Glutamatergic neuron (in vitro differentiated cells): ENCODE results near the gene NUP58. TPM values are rescaled to one million over a fixed set of nuclear protein-coding genes. Genes with fewer than 3 reads are reported as not detected.

Experiments used
- DNase-seq: peaks from one replicate; pipeline ENCODE4 v3.0.0; 2022
- H3K27ac Mint-ChIP-seq: one replicate; pipeline ENCODE4 v1.8.0; 2020; ENCODE audit warnings: mild to moderate bottlenecking, mixed read lengths, inconsistent platforms; ENCODE audit not compliant: unreplicated experiment
- H3K27me3 Mint-ChIP-seq: one replicate; pipeline ENCODE4 v1.8.0; 2020; ENCODE audit warnings: mild to moderate bottlenecking, moderate library complexity, mixed read lengths, inconsistent platforms; ENCODE audit not compliant: unreplicated experiment
- H3K36me3 Mint-ChIP-seq: one replicate; pipeline ENCODE4 v1.8.0; 2020; ENCODE audit warnings: mild to moderate bottlenecking, mixed read lengths, inconsistent platforms; ENCODE audit not compliant: unreplicated experiment
- H3K4me1 Mint-ChIP-seq: one replicate; pipeline ENCODE4 v1.8.0; 2020; ENCODE audit warnings: mild to moderate bottlenecking, low read depth, mixed read lengths, inconsistent platforms; ENCODE audit not compliant: unreplicated experiment
- H3K4me3 Mint-ChIP-seq: one replicate; pipeline ENCODE4 v1.8.0; 2020; ENCODE audit warnings: mild to moderate bottlenecking, mixed read lengths, inconsistent platforms; ENCODE audit not compliant: unreplicated experiment
- H3K9me3 Mint-ChIP-seq: one replicate; pipeline ENCODE4 v1.8.0; 2020; ENCODE audit warnings: mild to moderate bottlenecking, moderate library complexity, mixed read lengths, inconsistent platforms; ENCODE audit not compliant: unreplicated experiment
- total RNA-seq: library from RNA; stranded (reverse); fragmentation: NEBNext Ultra II Directional; extraction: Animal tissue kit (Norgen Biotek cat#: 25700); gene quantifications from one replicate; pipeline ENCODE4 v1.2.1, GENCODE V29; 2021; ENCODE audit not compliant: unreplicated experiment
- TF ChIP-seq, protein P1 (sequence below): fragments of 200-600 bp; sonication (generic); IDR thresholded peaks from one replicate; pipeline ENCODE4 v1.5.0; 2021; ENCODE audit not compliant: partially characterized antibody, unreplicated experiment

NUP58 gene
- total RNA-seq, 1 donor from 2014 or later: 94.1 TPM

DNA sequence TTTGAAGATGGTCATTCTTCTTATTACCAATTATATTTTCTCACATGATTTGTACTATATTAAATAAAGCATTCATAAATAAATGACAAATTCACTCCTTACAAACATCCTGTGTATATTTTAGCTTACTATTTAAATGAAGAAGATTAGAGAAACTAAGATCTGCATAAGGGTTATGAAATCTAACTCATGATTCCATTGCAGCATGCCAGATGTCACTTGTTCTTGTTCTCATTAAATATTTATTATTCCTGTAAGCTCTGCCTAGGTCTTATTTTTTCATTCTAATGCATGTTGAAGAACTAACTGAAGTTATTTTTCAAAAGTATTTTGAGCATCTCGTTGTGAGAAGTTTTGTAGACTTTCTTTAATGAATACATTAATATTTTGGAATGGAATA, 18.3 kb downstream of the NUP58 start:
- DNase-seq: no peak
- peak overlapping the region; percentile 92 for H3K27ac Mint-ChIP-seq
- no peaks in the 10 kb centered on the region for H3K27me3 Mint-ChIP-seq
- peak overlapping the region; percentile 49 for H3K4me3 Mint-ChIP-seq
- no peaks in the 10 kb centered on the region for H3K36me3 Mint-ChIP-seq
- H3K9me3 Mint-ChIP-seq: peaks cover 3% of the 10 kb centered on the region
- peaks cover 15% of the 10 kb centered on the region for H3K4me1 Mint-ChIP-seq
- TF ChIP-seq, protein P1, sequence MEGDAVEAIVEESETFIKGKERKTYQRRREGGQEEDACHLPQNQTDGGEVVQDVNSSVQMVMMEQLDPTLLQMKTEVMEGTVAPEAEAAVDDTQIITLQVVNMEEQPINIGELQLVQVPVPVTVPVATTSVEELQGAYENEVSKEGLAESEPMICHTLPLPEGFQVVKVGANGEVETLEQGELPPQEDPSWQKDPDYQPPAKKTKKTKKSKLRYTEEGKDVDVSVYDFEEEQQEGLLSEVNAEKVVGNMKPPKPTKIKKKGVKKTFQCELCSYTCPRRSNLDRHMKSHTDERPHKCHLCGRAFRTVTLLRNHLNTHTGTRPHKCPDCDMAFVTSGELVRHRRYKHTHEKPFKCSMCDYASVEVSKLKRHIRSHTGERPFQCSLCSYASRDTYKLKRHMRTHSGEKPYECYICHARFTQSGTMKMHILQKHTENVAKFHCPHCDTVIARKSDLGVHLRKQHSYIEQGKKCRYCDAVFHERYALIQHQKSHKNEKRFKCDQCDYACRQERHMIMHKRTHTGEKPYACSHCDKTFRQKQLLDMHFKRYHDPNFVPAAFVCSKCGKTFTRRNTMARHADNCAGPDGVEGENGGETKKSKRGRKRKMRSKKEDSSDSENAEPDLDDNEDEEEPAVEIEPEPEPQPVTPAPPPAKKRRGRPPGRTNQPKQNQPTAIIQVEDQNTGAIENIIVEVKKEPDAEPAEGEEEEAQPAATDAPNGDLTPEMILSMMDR: no peak

DNA sequence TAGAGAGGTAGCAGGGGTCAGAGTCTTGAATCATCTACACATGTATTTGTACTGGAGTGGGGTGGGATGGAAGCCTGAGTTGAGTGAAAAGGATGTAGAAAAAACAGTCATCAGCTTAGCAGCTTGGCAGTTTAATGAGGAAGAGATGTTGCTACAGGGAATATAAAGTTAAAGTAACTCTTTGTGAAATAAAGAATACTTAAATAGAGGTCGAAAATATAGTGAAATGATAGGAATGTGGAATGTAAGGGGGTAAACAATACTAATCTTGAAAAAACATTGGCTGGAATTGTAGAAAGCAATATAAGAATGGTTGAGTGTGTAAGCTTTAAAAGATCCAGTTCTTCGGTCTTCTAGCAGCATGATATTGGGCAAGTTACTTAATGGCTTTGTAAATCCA, 22.7 kb downstream of the NUP58 start:
- Mint-ChIP-seq H3K4me1 (peaks cover 7% of the 10 kb centered on the region), H3K9me3 (no peaks in the 10 kb centered on the region), H3K27ac (peak overlapping the region; percentile 0), H3K36me3 (no peaks in the 10 kb centered on the region), H3K4me3 (no peak overlapping the region), H3K27me3 (no peaks in the 10 kb centered on the region)
- TF ChIP-seq, protein P1: no peak
- DNase-seq: no peak

DNA sequence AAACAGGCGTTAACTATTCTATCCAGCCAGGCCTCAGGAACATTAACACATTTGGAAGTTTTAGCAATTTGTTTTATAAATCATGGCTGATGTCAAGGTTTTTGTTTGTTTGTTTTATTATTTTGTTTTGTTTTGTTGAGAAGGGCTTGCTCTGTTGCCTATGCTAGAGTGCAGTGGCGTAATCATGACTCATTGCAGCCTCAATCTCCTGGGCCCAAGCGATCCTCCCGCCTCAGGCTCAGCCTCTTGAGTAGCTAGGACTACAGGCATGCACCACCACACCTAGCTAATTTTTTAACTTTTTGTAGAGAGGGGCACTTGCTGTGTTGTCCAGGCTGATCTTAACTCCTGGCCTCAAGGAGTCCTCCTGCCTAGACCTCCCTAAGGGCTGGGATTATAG, 28.3 kb downstream of the NUP58 start:
- Mint-ChIP-seq H3K27ac (no peak overlapping the region), H3K4me3 (no peak overlapping the region), H3K9me3 (no peaks in the 10 kb centered on the region), H3K27me3 (no peaks in the 10 kb centered on the region), H3K36me3 (no peaks in the 10 kb centered on the region), H3K4me1 (no peaks in the 10 kb centered on the region)
- TF ChIP-seq, protein P1: no peak
- no peak for DNase-seq

DNA sequence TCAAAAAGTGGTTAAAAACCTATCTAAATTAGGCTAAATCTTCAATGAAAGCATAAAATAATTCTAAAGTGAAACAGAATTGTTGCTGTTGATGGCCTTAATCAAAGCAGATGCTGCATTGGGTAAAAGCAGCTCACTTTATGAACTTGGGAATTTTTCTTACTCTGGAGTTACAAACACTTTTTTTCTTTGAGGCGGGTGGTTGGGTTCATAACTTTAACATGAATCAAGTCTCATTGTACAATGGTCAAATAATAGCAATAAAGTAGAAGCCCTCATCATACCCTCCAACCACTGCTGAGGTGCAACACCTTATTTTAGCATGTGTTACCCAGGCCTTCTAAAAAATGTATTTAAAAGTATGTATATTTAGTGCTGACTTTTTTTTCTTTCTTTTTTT, 29.1 kb downstream of the NUP58 start:
- no peaks in the 10 kb centered on the region for H3K9me3 Mint-ChIP-seq
- H3K4me1 Mint-ChIP-seq: no peaks in the 10 kb centered on the region
- DNase-seq: no peak
- TF ChIP-seq, protein P1: no peak
- H3K27ac Mint-ChIP-seq: no peak overlapping the region
- no peaks in the 10 kb centered on the region for H3K36me3 Mint-ChIP-seq
- no peaks in the 10 kb centered on the region for H3K27me3 Mint-ChIP-seq
- H3K4me3 Mint-ChIP-seq: no peak overlapping the region

DNA sequence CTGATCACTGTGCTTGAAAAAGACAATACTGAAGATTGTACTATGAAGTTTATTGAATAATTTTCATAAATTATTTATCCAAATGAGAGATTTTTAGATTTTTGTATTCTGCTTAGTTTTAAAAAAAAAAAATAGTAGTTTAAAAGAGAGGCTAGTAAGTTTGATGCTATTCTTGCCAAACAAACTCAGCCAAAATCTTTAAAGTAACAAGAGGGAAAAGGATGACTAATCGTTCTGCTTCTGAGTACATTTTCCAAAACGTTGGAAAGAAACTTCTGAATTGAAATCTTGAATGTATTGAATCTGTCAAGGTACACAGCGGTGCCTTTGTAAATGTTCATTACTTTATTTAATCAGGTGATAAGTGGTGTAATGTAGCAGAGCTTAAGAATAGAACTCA, 34.4 kb downstream of the NUP58 start:
- DNase-seq: no peak
- Mint-ChIP-seq H3K27me3 (no peaks in the 10 kb centered on the region), H3K9me3 (no peaks in the 10 kb centered on the region), H3K4me1 (no peaks in the 10 kb centered on the region), H3K27ac (no peak overlapping the region), H3K4me3 (no peak overlapping the region), H3K36me3 (no peaks in the 10 kb centered on the region)
- TF ChIP-seq, protein P1: no peak
